Tibial nerve (tissue), 3 donors: ENCODE measurements around the gene PRKG1.

Source experiments
- POLR2A ChIP-seq, 2 donors: fragments of 450-650 bp; IDR thresholded peaks; one replicate each; pipeline ENCODE4 v1.6.1; 2017; ENCODE audit warnings: antibody characterized with exemption in 2 of 2, mild to moderate bottlenecking in 2 of 2, moderate library complexity in 2 of 2
- TF ChIP-seq, protein P1 (sequence below), 5 experiments: fragments of 200-600 bp in 3 of 5; fragments of 450-650 bp in 2 of 5; sonication (generic) in 3 of 5; IDR thresholded peaks; one replicate each; pipeline ENCODE4 v1.5.1; 2016 to 2019; ENCODE audit warnings: antibody characterized with exemption in 5 of 5, mild to moderate bottlenecking in 3 of 5, moderate library complexity in 2 of 5

DNA sequence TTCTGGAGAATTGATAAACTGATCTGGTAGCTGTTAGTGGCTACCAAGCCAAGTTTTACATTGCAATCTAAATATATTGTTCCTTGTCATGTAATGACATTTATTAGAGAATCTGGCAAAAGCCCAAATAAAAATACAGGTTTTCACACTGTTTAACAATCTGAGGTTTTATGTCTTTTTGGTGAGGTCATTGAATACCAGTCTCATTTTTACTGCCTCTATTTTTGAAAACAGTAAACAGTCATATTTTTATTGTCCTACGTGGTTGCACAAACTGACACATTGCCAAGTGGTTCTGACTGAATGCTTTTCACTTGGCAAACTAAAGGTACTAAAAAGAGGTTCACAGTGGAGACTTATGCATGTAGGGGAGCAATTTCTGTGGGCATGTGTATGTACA, 157.5 kb downstream of the PRKG1 start:
- TF ChIP-seq POLR2A (IDR thresholded peaks at IDR 0.05), result no peak
- TF ChIP-seq, protein P1, sequence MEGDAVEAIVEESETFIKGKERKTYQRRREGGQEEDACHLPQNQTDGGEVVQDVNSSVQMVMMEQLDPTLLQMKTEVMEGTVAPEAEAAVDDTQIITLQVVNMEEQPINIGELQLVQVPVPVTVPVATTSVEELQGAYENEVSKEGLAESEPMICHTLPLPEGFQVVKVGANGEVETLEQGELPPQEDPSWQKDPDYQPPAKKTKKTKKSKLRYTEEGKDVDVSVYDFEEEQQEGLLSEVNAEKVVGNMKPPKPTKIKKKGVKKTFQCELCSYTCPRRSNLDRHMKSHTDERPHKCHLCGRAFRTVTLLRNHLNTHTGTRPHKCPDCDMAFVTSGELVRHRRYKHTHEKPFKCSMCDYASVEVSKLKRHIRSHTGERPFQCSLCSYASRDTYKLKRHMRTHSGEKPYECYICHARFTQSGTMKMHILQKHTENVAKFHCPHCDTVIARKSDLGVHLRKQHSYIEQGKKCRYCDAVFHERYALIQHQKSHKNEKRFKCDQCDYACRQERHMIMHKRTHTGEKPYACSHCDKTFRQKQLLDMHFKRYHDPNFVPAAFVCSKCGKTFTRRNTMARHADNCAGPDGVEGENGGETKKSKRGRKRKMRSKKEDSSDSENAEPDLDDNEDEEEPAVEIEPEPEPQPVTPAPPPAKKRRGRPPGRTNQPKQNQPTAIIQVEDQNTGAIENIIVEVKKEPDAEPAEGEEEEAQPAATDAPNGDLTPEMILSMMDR (IDR thresholded peaks at IDR 0.05), result no peak
